Stomach (tissue), 9 donors: ENCODE results near the gene A4GALT. TPM values are rescaled to one million over a fixed set of nuclear protein-coding genes. Genes with fewer than 3 reads are reported as not detected.
"Not testable (repeated sequence)": the region's sequence is repeated elsewhere in the genome, so short reads cannot be mapped to it uniquely, and the experiment has no call there.

Experiments
- DNase-seq, 2 donors: peaks; one replicate each; pipeline versions ENCODE4 v3.0.0 to v3.0.0-alpha.2; 2013 to 2019
- H3K27ac ChIP-seq, 5 donors: fragments of 200-600 bp in 4 of 5; sonication (generic) in 4 of 5; one replicate each; pipeline ENCODE4 v1.5.1; 2013 to 2019; ENCODE audit warnings: mild to moderate bottlenecking in 1 of 5, moderate library complexity in 1 of 5
- H3K27me3 ChIP-seq, 3 donors: fragments of 200-600 bp; sonication (generic); one replicate each; pipeline ENCODE4 v1.5.1; 2017 to 2019; ENCODE audit warnings: mixed run types in 1 of 3
- H3K36me3 ChIP-seq, 4 donors: fragments of 200-600 bp; sonication (generic); 1 replicate in 3 of 4; 2 replicates in 1 of 4; pipeline ENCODE4 v1.5.1; 2016 to 2019
- H3K4me1 ChIP-seq, 4 donors: fragments of 200-600 bp; sonication (generic); one replicate each; pipeline ENCODE4 v1.5.1; 2016 to 2019
- H3K4me3 ChIP-seq, 4 donors: fragments of 200-600 bp; sonication (generic) in 3 of 4; one replicate each; pipeline ENCODE4 v1.5.1; 2016 to 2019; ENCODE audit warnings: mild to moderate bottlenecking in 1 of 4
- H3K9me3 ChIP-seq, 4 donors: fragments of 200-600 bp; sonication (generic); one replicate each; pipeline ENCODE4 v1.5.1; 2016 to 2019
- EP300 ChIP-seq: sonication (generic); formaldehyde crosslinking; IDR thresholded peaks from one replicate; pipeline ENCODE4 v1.6.1; 2017; ENCODE audit warnings: antibody characterized with exemption
- POLR2A ChIP-seq, 4 donors: fragments of 450-650 bp; IDR thresholded peaks; one replicate each; pipeline ENCODE4 v1.6.1; 2016; ENCODE audit warnings: antibody characterized with exemption in 4 of 4, control low read depth in 2 of 4, mild to moderate bottlenecking in 1 of 4, moderate library complexity in 1 of 4
- POLR2AphosphoS5 ChIP-seq, 3 donors: sonication (generic); formaldehyde crosslinking; IDR thresholded peaks; one replicate each; pipeline ENCODE4 v1.6.1; 2016; ENCODE audit warnings: antibody characterized with exemption in 3 of 3
- WGBS, 5 donors: extraction: QIAGEN DNeasy Blood & Tissue Kit in 3 of 5; methylation state at CpG; one replicate each; pipeline versions ENCODE4 v1.1.5 to v1.1.7; 2013 to 2018; 5-methylcytosine and 5-hydroxymethylcytosine counted together
- intact Hi-C: fragments of 100-400 bp; cut with DNase I; formaldehyde crosslinking; loops from one replicate; pipeline ENCODE4 v1.15.1; 2023; ENCODE audit warnings: low total_unique reads
- polyA plus RNA-seq, 3 donors: library from polyadenylated mRNA; stranded (reverse); fragments of 200-250 nt; gene quantifications; one replicate each; pipeline ENCODE4 v1.2.3, GENCODE V29; 2013
- total RNA-seq, 5 donors: library from RNA; depleted of rRNA; stranded (reverse); fragments of >200 nt; gene quantifications; one replicate each; pipeline versions ENCODE4 v1.1.0 to v1.2.3, GENCODE V29; 2014 to 2016
- TF ChIP-seq, protein P1 (sequence below), 7 experiments: fragments of 450-650 bp in 4 of 7; fragments of 200-600 bp in 3 of 7; sonication (generic) in 3 of 7; IDR thresholded peaks; one replicate each; pipeline ENCODE4 v1.5.1; 2016 to 2019; ENCODE audit warnings: antibody characterized with exemption in 7 of 7, control low read depth in 2 of 7, mild to moderate bottlenecking in 1 of 7
- donor health status: healthy with polysubstance abuse.
- donor health status: Bipolar disorder and iron deficiency.
- donor health status: healthy.

A4GALT gene
- total and polyA plus RNA-seq, 8 donors = 3.2 to 59.4 (median 17.6) TPM

DNA sequence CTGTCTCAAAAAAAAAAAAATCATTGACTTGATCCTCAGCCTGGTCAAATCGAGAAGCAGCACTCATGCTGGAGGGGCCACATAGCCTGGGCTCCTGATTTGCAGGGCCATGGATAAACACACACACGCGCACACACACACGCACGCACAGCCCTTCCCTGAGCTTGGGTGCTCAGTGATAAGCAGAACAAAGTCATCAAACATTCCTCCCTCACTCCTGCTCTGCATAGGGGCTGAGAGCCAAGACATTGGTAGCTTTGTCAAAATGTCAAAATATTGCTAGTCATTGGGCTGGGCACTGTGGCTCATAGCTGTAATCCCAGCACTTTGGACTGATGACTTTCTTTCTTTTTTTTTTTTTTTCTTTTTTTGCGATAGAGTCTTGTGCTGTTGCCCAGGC is 34.0 kb upstream of the A4GALT start:
- peak; percentile 80 to 85 for DNase-seq
- peak overlapping the region; percentile 49 to 77 (median 72) for H3K27ac ChIP-seq
- intact Hi-C loops = no loop called here
- H3K4me1 ChIP-seq = peaks cover 14 to 37% (median 17%) of the 10 kb centered on the region in 4 donors
- H3K27me3 ChIP-seq = no peaks in the 10 kb centered on the region
- H3K9me3 ChIP-seq = no peaks in the 10 kb centered on the region
- WGBS, 5 donors = 17 to 36% (median 25%) methylated on average over 6 of the region's 6 CpGs
- no peaks in the 10 kb centered on the region for H3K36me3 ChIP-seq
- TF ChIP-seq, protein P1, sequence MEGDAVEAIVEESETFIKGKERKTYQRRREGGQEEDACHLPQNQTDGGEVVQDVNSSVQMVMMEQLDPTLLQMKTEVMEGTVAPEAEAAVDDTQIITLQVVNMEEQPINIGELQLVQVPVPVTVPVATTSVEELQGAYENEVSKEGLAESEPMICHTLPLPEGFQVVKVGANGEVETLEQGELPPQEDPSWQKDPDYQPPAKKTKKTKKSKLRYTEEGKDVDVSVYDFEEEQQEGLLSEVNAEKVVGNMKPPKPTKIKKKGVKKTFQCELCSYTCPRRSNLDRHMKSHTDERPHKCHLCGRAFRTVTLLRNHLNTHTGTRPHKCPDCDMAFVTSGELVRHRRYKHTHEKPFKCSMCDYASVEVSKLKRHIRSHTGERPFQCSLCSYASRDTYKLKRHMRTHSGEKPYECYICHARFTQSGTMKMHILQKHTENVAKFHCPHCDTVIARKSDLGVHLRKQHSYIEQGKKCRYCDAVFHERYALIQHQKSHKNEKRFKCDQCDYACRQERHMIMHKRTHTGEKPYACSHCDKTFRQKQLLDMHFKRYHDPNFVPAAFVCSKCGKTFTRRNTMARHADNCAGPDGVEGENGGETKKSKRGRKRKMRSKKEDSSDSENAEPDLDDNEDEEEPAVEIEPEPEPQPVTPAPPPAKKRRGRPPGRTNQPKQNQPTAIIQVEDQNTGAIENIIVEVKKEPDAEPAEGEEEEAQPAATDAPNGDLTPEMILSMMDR (IDR thresholded peaks at IDR 0.05) = no peak
- TF ChIP-seq POLR2AphosphoS5 (IDR thresholded peaks at IDR 0.05) = peak; percentile 28 to 82 (median 54)
- no peak overlapping the region for H3K4me3 ChIP-seq

DNA sequence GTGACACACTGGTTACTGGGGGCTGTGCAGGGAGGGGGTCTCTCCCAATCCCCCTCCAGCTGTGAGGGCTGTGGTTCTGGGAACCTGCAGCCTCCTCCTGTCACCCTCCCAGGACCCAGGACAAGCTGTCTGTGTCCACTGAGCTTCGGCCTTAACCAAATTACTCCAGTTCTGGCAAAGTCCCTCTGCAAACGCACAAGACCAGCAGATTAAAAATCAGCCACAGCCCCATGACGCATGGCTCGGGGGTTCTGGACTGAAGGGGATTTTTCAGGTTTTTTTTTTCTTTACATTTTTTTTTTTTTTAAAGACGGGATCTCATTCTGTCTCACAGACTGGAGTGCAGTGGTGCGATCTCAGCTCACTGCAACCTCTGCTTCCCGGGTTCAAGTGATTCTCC is 32.2 kb upstream of the A4GALT start:
- Histone ChIP-seq H3K27me3 (no peaks in the 10 kb centered on the region), H3K27ac (peak overlapping the region in 4 of 5 donors; percentile 31 to 72 (median 57)), H3K4me1 (peaks cover 14 to 43% (median 21%) of the 10 kb centered on the region in 4 donors), H3K4me3 (no peak overlapping the region), H3K9me3 (no peaks in the 10 kb centered on the region), H3K36me3 (no peaks in the 10 kb centered on the region)
- DNase-seq = no peak
- intact Hi-C loops = no loop called here
- TF ChIP-seq POLR2AphosphoS5 (IDR thresholded peaks at IDR 0.05) (no peak), EP300 (no peak), POLR2A (IDR thresholded peaks at IDR 0.05) (no peak)
- TF ChIP-seq, protein P1 (IDR thresholded peaks at IDR 0.05) = no peak
- WGBS, 5 donors = 62 to 87% (median 71%) methylated on average over 7 of the region's 7 CpGs

DNA sequence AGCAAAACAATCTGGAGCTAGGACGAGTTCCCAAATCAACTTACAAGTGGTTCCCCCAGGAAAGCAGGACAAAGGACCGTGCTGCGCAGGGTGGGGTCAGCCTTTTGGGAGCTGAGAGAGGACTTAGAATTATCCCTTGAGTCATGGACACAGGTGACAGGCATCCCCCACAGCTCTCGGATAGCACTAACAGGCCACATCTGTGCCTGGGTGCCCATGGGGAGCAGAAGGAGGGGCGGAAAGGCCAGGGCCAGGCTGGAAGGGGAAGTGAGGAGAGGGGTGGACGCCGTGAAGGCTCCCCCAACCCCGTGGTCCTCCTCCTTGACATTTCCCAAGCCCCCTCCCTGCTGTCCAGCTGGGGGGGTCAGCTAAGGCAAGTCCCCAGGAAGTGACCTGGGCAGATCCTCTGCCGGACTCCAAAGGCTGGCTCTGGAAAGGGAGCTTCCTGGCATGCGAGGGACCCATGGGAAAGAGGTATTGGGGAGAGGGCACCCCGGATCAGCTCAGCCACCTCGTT is 31.6 kb upstream of the A4GALT start:
- intact Hi-C loops = no loop called here
- WGBS, 5 donors = 63 to 75% (median 67%) methylated on average over 11 to 12 of the region's 12 CpGs
- no peak for DNase-seq
- no peaks in the 10 kb centered on the region for H3K27me3 ChIP-seq
- H3K27ac ChIP-seq = peak overlapping the region; percentile 31 to 72 (median 58)
- peaks cover 14 to 43% (median 21%) of the 10 kb centered on the region in 4 donors for H3K4me1 ChIP-seq
- no peaks in the 10 kb centered on the region for H3K36me3 ChIP-seq
- no peak for TF ChIP-seq POLR2A (IDR thresholded peaks at IDR 0.05)
- TF ChIP-seq EP300 = no peak
- TF ChIP-seq, protein P1 (IDR thresholded peaks at IDR 0.05) = no peak
- no peak for TF ChIP-seq POLR2AphosphoS5 (IDR thresholded peaks at IDR 0.05)
- H3K4me3 ChIP-seq = no peak overlapping the region
- H3K9me3 ChIP-seq = no peaks in the 10 kb centered on the region

DNA sequence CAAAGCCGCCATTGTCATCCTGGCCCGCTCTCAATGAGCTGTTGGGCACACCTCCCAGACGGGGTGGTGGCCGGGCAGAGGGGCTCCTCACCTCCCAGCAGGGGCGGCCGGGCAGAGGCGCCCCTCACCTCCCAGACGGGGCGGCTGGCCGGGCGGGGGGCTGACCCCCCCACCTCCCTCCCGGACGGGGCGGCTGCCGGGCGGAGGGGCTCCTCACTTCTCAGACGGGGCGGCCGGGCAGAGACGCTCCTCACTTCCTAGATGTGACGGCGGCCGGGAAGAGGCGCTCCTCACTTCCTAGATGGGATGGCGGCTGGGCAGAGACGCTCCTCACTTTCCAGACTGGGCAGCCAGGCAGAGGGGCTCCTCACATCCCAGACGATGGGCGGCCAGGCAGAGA is 29.8 kb upstream of the A4GALT start:
- H3K4me3 ChIP-seq, DNase-seq, H3K9me3 ChIP-seq, H3K27me3 ChIP-seq, H3K36me3 ChIP-seq, intact Hi-C loops, H3K27ac ChIP-seq: not testable (repeated sequence)
- WGBS, 5 donors = 90 to 97% (median 91%) methylated on average over 6 to 24 of the region's 28 CpGs
- H3K4me1 ChIP-seq = peaks cover 8 to 34% (median 21%) of the 10 kb centered on the region in 4 donors

DNA sequence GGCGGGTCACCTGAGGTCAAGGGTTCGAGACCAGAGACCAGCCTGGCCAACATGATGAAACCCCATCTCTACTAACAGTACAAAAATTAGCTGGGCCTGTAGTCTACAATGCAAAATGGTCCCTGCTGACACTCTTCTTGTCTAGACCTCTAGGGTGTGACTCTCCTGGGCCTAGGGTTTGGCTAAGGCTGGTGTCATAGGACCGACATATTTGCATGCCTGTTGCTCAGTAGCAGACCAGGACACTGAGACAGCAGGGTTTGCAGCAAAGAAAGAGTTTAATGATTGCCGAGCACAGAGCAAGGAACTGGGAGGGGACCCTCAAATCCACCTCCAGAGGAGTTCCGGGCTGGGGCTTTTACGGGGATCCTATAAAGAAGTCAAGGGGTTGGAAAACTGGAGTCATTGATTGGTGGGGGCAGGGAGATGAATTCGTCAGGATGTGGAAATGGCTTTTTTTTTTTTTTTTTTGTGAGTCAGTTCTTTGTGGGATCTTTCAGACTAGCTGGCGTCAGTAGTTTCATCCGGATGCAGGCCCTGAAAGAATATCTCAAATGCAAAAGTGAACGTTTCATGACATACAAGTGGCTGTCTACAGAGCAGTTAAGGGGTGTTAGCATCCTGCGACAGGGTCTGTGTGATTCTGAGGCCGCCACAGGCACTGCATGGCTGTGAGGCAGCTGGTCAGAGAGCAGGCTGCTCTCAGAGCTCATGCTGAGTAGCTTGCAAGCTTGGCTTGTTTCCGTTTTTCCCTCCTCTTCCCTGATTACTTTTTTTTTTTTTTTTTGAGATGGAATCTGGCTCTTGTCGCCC is 27.2 kb upstream of the A4GALT start:
- H3K9me3 ChIP-seq = no peaks in the 10 kb centered on the region
- peak overlapping the region; percentile 41 to 72 (median 60) for H3K27ac ChIP-seq
- TF ChIP-seq POLR2AphosphoS5 (IDR thresholded peaks at IDR 0.05) (no peak), EP300 (no peak)
- H3K27me3 ChIP-seq = no peaks in the 10 kb centered on the region
- intact Hi-C loops = no loop called here
- H3K4me3 ChIP-seq = no peak overlapping the region
- peak in 1 of 2 donors; percentile 49 for DNase-seq
- peaks cover 0 to 31% (median 14%) of the 10 kb centered on the region in 4 donors for H3K4me1 ChIP-seq
- WGBS, 5 donors = 64 to 79% (median 77%) methylated on average over 14 of the region's 14 CpGs
- H3K36me3 ChIP-seq = no peaks in the 10 kb centered on the region
